Activated CD4-positive, alpha-beta T cell treated with anti-CD3 and anti-CD28 coated beads, Interleukin-2, amount 50 U/mL, for 4 hours (primary cell): Measurements from ENCODE around the gene PID1.
"Not testable (repeated sequence)": the region's sequence is repeated elsewhere in the genome, so short reads cannot be mapped to it uniquely, and the experiment has no call there.

Experiments used
- DNase-seq, 2 experiments: peaks; one replicate each; pipeline ENCODE4 v3.0.0-alpha.2; 2020

PID1 gene

DNA sequence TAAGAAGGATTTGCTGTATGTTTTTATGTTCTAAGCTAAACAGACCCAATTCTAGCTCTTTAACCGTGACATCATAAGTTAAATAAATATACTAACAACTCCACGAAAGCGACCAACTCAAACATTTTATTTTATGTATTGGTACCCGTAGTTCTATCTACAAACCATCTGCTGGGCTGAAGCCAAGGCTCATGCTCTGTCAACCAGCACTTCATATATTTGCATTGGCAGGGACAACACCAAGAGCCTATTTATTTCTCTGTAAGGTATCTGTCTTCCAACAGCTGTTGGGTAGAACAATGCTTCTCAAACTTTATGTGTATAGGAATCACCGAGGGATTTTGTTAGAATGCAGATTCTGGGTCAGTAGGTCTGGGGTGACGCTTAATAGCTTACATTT, 64.5 kb downstream of the PID1 start:
- DNase-seq = no peak

DNA sequence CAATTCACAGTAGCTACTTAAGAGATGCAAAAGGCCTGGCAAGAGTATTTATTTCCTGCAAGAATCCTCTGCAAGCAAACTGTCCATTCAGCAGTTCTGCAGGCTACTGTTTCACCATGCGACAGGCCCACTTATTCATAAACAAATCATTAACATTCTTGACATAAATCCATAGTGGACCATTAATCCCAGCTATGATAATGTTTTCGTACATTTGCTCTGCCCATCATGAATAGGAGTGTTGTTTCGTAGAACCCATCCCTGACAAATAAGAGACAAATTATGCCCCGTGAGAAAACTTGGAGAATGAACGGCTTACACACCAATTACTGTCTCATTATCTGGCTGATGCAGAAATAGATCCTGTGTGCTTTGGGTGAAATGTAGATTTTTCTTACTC, 65.4 kb downstream of the PID1 start:
- DNase-seq = no peak

- DNase-seq = no peak
Observed at GRCh38 chr2:229202646-229203045, 68.4 kb downstream of the PID1 start.

DNA sequence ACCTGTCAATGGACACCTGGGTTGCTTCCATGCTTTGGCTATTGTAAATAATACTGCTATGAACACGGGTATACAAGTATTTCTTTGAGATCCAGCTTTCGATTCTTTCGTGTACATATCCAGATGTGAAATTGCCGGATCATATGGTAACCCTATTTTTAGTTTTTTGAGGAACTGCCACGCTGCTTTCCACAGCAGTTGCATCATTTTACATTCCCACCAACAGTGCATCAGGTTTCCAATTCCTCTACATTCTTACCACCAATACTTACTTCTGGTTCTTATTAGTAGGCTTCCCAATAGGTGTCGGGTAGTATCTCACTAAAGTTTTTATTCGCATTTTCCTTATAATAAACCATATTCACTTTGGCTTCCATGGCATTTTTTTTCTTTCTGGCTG, 69.6 kb downstream of the PID1 start:
- no peak for DNase-seq

DNA sequence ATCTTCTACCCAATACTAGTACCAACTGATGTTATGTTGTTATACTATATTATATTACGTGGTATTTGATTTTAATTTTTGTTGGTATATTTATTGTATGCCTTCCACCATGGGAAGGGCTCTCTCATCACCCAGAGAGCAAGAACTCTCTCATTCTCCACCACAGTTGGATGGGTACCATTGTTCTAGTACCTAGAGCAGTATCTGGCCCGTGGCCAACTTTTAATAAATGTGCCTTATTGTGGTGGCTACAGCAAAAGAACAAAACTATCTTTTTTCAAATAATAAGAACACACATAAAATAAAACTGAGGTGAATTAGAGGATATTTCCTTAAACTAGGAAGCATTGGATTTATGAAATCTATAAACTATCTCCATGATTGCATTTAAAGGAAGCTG, 71.8 kb downstream of the PID1 start:
- DNase-seq = no peak

GRCh38 chr2:229196448-229196847, 74.6 kb downstream of the PID1 start:
- DNase-seq = no peak

GRCh38 chr2:229195346-229195947, 75.6 kb downstream of the PID1 start:
- no peak for DNase-seq

DNA sequence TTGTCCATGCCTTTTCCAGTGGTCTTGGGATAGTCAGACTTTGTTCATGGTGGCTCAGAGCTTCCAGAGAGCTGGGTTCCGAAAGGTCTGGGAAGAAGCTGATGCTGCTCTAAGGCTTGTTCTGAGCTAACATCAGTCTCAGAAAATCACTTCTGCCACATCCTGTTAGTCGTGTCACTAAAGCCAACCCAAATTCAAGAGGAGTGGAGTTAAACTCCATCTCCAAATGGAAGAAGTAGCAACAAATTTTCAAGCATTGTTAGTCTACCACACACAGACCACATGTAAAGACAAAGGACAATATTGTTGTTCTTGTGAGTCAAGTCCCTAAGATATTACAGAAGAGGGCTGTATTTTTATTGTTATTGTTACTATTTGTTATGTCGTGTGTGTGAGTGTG, 77.8 kb downstream of the PID1 start:
- no peak for DNase-seq

DNA sequence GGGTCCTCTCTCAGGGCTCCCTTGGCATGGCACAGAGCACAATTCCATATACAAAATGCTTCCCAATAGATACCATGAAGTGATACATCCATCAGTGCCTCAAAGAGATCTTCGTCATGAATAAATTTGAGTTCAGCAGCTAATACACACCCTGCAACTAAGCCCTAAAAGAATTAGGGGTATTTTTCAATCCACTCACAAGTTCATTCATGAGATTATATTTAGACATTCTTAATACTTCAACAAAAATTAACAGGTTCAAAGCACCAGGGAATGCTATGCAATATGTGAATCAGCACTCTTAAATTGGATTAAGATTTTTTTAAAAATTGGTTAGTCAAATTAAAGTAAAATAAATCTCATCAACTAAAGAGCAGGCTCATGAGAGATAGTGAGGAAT, 79.7 kb downstream of the PID1 start:
- no peak for DNase-seq

- not testable (repeated sequence) for DNase-seq
Observed at GRCh38 chr2:229187123-229187522, 84.0 kb downstream of the PID1 start.

- DNase-seq = no peak
Observed at GRCh38 chr2:229181641-229182040, 89.4 kb downstream of the PID1 start.

DNA sequence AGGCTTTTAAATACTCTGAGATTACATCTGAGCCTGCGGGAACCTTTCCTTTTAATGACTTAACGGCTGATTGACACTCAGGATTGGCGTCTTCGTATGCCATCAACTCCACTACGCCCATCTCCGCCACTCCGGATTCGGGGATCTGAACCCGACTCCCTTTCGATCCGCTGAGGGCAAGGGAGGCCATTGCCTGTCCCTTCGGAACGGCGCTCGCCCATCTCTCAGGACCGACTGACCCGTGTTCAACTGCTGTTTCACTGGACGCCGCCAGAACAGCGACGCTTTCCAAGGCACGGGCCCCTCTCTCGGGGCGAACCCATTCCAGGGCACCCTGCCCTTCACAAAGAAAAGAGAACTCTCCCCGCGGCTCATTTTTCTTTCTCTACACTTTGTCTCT, 90.4 kb downstream of the PID1 start:
- DNase-seq = no peak

GRCh38 chr2:229179628-229180027, 91.5 kb downstream of the PID1 start:
- DNase-seq = no peak

GRCh38 chr2:229178706-229179105, 92.4 kb downstream of the PID1 start:
- DNase-seq = no peak

- no peak for DNase-seq
Observed at GRCh38 chr2:229178117-229178516, 93.0 kb downstream of the PID1 start.

DNA sequence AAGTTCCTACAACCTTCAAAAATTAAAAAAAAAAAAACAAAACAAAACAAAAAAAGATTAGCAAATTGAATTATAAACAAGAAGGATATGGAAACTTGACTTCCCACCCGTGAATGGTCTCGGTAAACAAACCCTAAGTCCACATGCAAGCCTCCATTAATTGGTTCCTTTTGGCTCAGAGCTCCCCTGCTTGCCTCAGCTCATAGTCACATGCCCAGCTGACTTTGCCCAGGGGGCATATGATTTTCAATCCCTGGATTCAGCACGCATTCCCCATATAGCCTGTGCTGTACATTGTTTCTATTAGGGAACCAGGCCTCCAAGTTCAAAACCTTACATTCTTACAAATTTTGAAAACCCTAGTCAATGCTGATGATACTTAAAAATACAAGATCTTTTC, 95.0 kb downstream of the PID1 start:
- DNase-seq = no peak

DNA sequence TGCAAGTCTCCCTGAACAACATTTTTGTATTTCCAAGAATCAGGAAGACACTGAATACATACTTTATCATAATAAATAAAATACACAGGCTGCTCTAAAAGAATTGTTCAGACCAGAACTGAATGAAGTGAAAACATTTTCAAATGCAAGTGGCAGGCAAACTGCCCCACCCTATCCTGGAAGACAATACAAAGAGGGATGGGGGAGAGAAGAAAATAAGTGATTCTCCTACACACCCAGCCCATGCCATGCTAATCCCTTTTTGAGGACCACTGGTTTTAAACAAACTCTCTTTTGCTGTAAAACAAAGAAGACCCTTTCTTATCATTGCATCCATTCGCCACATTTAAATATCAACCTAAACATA, 95.6 kb downstream of the PID1 start:
- DNase-seq = no peak

DNA sequence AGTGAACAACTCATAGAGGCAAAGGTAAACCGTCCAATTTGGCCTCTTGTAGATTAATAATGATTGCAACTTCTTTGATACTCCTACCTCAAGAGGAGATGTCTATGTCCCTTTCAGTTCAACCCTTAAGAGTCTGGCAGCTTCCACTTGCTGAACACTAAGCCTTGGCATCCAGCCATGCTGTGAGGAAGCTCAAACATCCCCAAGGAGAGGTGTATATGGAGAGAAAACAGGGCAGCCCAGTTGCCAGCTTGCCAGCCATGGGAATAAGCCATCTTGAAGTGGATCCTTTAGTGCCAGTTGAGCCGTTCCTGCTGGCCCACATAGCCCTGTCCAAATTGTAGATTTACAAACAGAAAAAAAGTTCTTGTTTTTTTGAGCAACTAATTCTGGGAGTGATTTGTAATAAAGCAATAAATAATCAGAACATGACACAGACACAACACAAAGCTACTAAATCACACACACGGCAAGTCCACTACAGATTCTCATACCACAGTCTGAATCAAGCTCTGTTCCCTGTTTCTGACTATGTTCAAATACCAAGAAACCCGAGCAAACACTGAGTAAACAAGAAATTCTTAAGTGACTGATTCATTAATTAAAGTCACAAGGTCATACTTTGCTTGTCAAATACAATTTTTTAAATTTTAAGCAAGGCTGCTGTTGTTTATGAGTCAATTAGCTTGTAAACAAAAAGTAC, 96.1 kb downstream of the PID1 start:
- DNase-seq = no peak

GRCh38 chr2:229173825-229174359, 97.2 kb downstream of the PID1 start:
- no peak for DNase-seq

DNA sequence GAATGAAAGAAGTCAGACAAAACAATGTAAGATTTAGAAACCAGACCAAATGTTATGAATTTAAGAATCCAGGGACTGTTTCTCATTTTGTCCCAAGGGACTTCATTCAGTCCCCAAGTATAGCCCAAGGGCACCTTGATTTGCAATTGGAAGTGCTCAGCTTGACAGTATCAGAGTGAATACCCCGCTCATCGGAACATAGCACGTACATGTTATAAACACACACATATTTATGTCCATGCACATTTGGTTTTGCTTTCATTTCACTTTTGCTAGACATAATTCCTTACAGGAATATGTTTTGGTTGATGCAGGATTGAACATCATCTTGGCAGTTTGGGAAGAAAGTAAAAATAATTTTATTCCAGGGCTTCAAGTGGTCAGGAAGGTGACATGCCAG, 100.2 kb downstream of the PID1 start:
- DNase-seq = no peak

GRCh38 chr2:229170171-229170570, 100.9 kb downstream of the PID1 start:
- DNase-seq = no peak

DNA sequence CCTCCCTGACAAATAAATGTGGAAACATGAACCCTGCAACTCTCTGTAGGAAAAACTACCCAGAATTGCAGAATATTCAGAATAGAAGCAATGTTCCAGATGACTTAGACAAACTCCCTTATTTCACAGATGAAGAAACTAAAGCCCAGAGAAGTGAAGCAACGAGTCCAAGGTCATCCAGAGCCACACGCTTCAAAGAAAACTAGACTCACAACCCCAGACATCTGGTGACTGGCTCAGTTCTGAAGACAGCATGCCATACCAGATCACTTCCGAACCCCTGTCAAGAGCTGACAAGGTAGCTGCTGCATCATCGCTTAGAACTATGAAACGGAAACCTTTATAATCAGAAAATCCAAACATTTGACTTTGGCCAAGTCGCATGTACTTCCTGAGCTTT, 101.3 kb downstream of the PID1 start:
- DNase-seq = no peak

GRCh38 chr2:229164545-229165249, 106.4 kb downstream of the PID1 start:
- no peak for DNase-seq

- no peak for DNase-seq
Observed at GRCh38 chr2:229163893-229164292, 107.2 kb downstream of the PID1 start.
